ENCODE results near the gene SUGCT. TPM values are rescaled to one million over a fixed set of nuclear protein-coding genes. Genes with fewer than 3 reads are reported as not detected.

SUGCT gene
- total RNA-seq, 6 donors from 2014 or later = 1.4 to 3.1 (median 1.7) TPM; not detected in 1

DNA sequence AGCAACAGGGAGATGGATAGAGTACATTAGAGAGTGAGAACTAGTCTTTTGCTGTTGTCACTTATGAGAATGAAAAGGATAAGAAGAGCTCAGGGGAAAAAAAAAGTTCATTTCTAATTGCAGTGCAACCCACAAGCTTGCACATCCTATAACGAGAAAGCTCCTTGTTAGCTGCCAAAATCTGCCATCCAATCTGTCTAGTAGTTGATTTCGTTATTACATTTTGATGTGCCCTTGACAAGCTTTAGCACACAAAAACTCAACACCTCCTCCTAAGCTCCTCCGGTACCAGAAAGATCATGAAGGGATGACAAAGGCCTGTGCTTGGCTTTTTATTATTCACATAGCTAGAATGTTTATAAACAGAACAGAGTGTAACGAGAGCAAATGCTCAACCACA is 519.4 kb downstream of the SUGCT start:
- H3K9me3 ChIP-seq = no peaks in the 10 kb centered on the region
- H3K36me3 ChIP-seq = no peaks in the 10 kb centered on the region
- H3K27ac ChIP-seq = no peak overlapping the region
- WGBS, 2 donors = 82 to 90% methylated on average over 4 of the region's 4 CpGs
- TF ChIP-seq POLR2A (IDR thresholded peaks at IDR 0.05) (no peak), CTCF (IDR thresholded peaks at IDR 0.05) (no peak), EP300 (IDR thresholded peaks at IDR 0.05) (no peak), POLR2AphosphoS5 (IDR thresholded peaks at IDR 0.05) (no peak)
- H3K4me3 ChIP-seq = no peak overlapping the region
- DNase-seq = no peak
- H3K27me3 ChIP-seq = no peaks in the 10 kb centered on the region
- no peaks in the 10 kb centered on the region for H3K4me1 ChIP-seq
- no peak for ATAC-seq (ENCODE audit: low FRiP score in 2 of 2)

DNA sequence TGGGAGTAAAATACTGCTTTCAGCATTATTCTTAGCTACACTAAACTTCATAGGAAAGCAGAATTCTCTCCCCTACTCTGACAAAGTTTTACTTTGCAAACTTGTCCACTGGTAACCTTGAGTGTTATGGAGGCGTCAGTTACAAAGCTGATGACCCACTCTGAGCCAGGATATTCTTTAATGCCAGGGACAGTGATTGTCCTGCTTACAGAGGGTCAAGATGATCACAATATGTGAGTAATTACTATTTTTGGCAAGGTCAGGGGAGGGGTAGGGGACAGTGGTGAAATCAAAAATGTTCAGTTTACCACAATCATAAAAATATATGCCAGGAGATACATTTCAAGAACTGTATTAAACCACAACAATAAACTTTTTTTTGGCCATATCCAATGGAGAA is 520.6 kb downstream of the SUGCT start:
- Histone ChIP-seq H3K27ac (no peak overlapping the region), H3K4me1 (no peaks in the 10 kb centered on the region), H3K9me3 (no peaks in the 10 kb centered on the region), H3K4me3 (no peak overlapping the region), H3K27me3 (no peaks in the 10 kb centered on the region), H3K36me3 (no peaks in the 10 kb centered on the region)
- no peak for DNase-seq
- 90 to 95% methylated on average over 1 of the region's 1 CpG for WGBS, 2 donors
- no peak for ATAC-seq (ENCODE audit: low FRiP score in 2 of 2)
- TF ChIP-seq EP300 (IDR thresholded peaks at IDR 0.05) (no peak), POLR2A (IDR thresholded peaks at IDR 0.05) (no peak), POLR2AphosphoS5 (IDR thresholded peaks at IDR 0.05) (no peak), CTCF (IDR thresholded peaks at IDR 0.05) (no peak)

GRCh38 chr7:40656349-40656748 is 521.5 kb downstream of the SUGCT start:
- WGBS, 2 donors = 94 to 97% methylated on average over 2 of the region's 2 CpGs
- ATAC-seq (ENCODE audit: low FRiP score in 2 of 2) = no peak
- no peak overlapping the region for H3K27ac ChIP-seq

DNA sequence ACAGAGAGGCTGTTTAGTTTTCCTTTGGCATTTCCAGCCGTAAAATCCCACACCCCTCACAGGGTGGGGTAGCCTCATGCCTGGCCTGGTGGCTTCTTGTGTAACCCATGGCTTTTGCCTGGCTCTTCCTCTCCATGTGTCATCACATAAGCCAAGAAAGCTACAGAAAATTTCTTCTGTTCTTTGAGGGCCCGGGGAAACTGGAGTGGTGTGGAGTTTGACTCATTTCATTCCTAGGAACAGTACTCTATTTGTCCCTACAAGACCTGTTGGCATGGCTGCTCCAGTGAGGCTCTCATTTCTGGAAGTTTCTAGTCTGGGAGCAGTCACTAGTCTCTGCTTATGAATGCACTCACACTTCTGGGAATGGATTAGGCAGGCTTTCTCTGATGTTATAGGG is 523.9 kb downstream of the SUGCT start:
- no peak overlapping the region for H3K27ac ChIP-seq
- no peaks in the 10 kb centered on the region for H3K4me1 ChIP-seq
- H3K9me3 ChIP-seq = no peaks in the 10 kb centered on the region
- ATAC-seq (ENCODE audit: low FRiP score in 2 of 2) (peak in 1 of 2 donors; percentile 19), DNase-seq (no peak)
- H3K4me3 ChIP-seq = no peak overlapping the region
- 84 to 87% methylated on average over 2 of the region's 2 CpGs for WGBS, 2 donors
- TF ChIP-seq EP300 (IDR thresholded peaks at IDR 0.05) (no peak), CTCF (IDR thresholded peaks at IDR 0.05) (no peak), POLR2AphosphoS5 (IDR thresholded peaks at IDR 0.05) (no peak), POLR2A (IDR thresholded peaks at IDR 0.05) (no peak)
- H3K27me3 ChIP-seq = no peaks in the 10 kb centered on the region
- no peaks in the 10 kb centered on the region for H3K36me3 ChIP-seq

More at GRCh38 chr7:40656349-40656748, 521.5 kb downstream of the SUGCT start:
- Histone ChIP-seq H3K36me3 (no peaks in the 10 kb centered on the region), H3K9me3 (no peaks in the 10 kb centered on the region), H3K4me1 (no peaks in the 10 kb centered on the region), H3K4me3 (no peak overlapping the region), H3K27me3 (no peaks in the 10 kb centered on the region)
- no peak for DNase-seq
- no peak for TF ChIP-seq CTCF (IDR thresholded peaks at IDR 0.05)
- no peak for TF ChIP-seq POLR2A (IDR thresholded peaks at IDR 0.05)
- TF ChIP-seq EP300 (IDR thresholded peaks at IDR 0.05) = no peak
- TF ChIP-seq POLR2AphosphoS5 (IDR thresholded peaks at IDR 0.05) = no peak

DNA sequence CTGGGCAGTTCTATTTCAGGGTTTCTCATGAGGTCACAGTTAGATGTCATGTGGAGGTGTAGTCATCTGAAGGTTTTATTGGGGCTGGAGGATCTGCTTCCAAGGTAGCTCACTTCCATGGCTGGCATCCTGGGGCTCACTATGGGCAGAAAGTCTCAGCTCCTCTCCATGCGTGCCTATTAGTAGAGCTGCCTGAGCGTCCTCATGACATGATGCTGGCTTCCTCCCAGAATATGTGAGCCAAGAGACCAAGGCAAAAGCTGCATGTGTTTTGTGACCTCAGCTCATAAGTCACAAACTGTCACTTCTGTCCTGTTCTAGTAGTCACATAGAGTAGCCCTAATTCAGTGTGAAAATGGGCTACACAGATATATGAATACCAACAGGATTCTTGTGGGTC is 524.4 kb downstream of the SUGCT start:
- Histone ChIP-seq H3K4me1 (no peaks in the 10 kb centered on the region), H3K27ac (no peak overlapping the region), H3K27me3 (no peaks in the 10 kb centered on the region), H3K9me3 (no peaks in the 10 kb centered on the region), H3K36me3 (no peaks in the 10 kb centered on the region), H3K4me3 (no peak overlapping the region)
- ATAC-seq (ENCODE audit: low FRiP score in 2 of 2) (peak in 1 of 2 donors; percentile 10), DNase-seq (no peak)
- TF ChIP-seq EP300 (IDR thresholded peaks at IDR 0.05) = no peak
- no peak for TF ChIP-seq CTCF (IDR thresholded peaks at IDR 0.05)
- TF ChIP-seq POLR2A (IDR thresholded peaks at IDR 0.05) = no peak
- TF ChIP-seq POLR2AphosphoS5 (IDR thresholded peaks at IDR 0.05) = no peak
- WGBS, 2 donors = 83 to 90% methylated on average over 2 of the region's 2 CpGs
